MCF 10A (cell line): ENCODE data around the gene EME2. TPM values are rescaled to one million over a fixed set of nuclear protein-coding genes. Genes with fewer than 3 reads are reported as not detected.

ENCODE experiments used
- BruUV-seq: library from RNA; stranded (reverse); fragments of 400-500 nt; replicated peaks from 2 replicates; lab custom pipeline; 2021; lab: Mats Ljungman, UMichigan
- CTCF ChIA-PET: fragments of 300-600 bp; sonication (Branson Sonifier 250); formaldehyde crosslinking; extraction: SDS; loops from one replicate; lab custom pipeline; 2021; ENCODE audit warnings: antibody characterized with exemption, inconsistent platforms; lab: Yijun Ruan, JAX
- POLR2A ChIA-PET: fragments of 300-600, 350-650 bp; sonication (Branson Sonifier 250); formaldehyde crosslinking; extraction: SDS; loops from one replicate; lab custom pipeline; 2020; ENCODE audit warnings: antibody characterized with exemption, inconsistent platforms; lab: Yijun Ruan, JAX
- DNase-seq: peaks from one replicate; pipeline ENCODE4 v3.0.0-alpha.2; 2018; ENCODE audit not compliant: unreplicated experiment
- H3K27ac Mint-ChIP-seq: one replicate; pipeline ENCODE4 v1.8.0; 2022; ENCODE audit warnings: mild to moderate bottlenecking, low read depth, mixed read lengths; ENCODE audit not compliant: unreplicated experiment
- H3K27me3 Mint-ChIP-seq: one replicate; pipeline ENCODE4 v1.8.0; 2022; ENCODE audit warnings: mixed read lengths; ENCODE audit not compliant: insufficient read depth, unreplicated experiment
- H3K36me3 Mint-ChIP-seq: one replicate; pipeline ENCODE4 v1.8.0; 2022; ENCODE audit warnings: mild to moderate bottlenecking, moderate library complexity, mixed read lengths; ENCODE audit not compliant: insufficient read depth, unreplicated experiment
- H3K4me1 Mint-ChIP-seq: one replicate; pipeline ENCODE4 v1.8.0; 2022; ENCODE audit warnings: mixed read lengths; ENCODE audit not compliant: insufficient read depth, unreplicated experiment
- H3K4me3 Mint-ChIP-seq: one replicate; pipeline ENCODE4 v1.8.0; 2022; ENCODE audit warnings: mild to moderate bottlenecking, moderate library complexity, mixed read lengths; ENCODE audit not compliant: unreplicated experiment
- H3K9me3 Mint-ChIP-seq: one replicate; pipeline ENCODE4 v1.8.0; 2022; ENCODE audit warnings: mixed read lengths; ENCODE audit not compliant: unreplicated experiment
- CTCF ChIP-seq: fragments of 200-600 bp; IDR thresholded peaks from one replicate; pipeline ENCODE4 v1.8.0; 2022; ENCODE audit warnings: antibody characterized with exemption, mild to moderate bottlenecking; ENCODE audit not compliant: unreplicated experiment
- intact Hi-C: fragments of 100-400 bp; cut with micrococcal nuclease; formaldehyde crosslinking; loops from 2 replicates; pipeline ENCODE4 v1.14.1; 2022
- total RNA-seq: library from RNA; stranded (reverse); gene quantifications from 2 replicates; pipeline ENCODE4 v1.2.3, GENCODE V29; 2022

The EME2 gene
- total RNA-seq, 1 experiment from 2014 or later, result 20.6 TPM

DNA sequence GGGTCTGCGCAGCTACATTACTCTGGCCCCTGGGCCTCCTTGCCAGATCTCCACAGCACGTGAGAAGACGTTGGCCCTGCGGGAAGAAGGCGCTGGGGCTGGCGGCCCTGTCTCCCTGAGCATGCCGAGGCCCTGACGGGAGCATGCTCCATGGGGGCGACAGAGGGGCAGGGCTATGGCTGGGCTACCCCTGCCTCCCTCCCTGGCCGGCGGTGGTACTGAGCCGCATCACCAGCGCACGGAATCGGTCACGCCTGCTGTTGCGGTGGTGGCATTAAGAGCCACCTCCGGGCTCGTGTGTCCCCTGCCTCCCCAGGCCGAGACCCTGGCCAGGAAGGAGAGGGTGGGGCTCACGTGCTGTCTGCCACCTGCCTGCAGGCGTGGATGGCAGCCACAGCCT is 38.5 kb upstream of the EME2 start:
- H3K27ac Mint-ChIP-seq, result no peak overlapping the region
- H3K27me3 Mint-ChIP-seq, result no peaks in the 10 kb centered on the region
- H3K4me1 Mint-ChIP-seq, result no peaks in the 10 kb centered on the region
- H3K4me3 Mint-ChIP-seq, result no peak overlapping the region
- POLR2A ChIA-PET, result no interaction called here
- BruUV-seq, result no TSS peak
- no peaks in the 10 kb centered on the region for H3K9me3 Mint-ChIP-seq
- TF ChIP-seq CTCF, result no peak
- intact Hi-C loops, result no loop called here
- no peak for DNase-seq
- H3K36me3 Mint-ChIP-seq, result peaks cover 33% of the 10 kb centered on the region
- CTCF ChIA-PET, result no interaction called here

- Mint-ChIP-seq H3K27me3 (no peaks in the 10 kb centered on the region), H3K4me3 (no peak overlapping the region), H3K36me3 (peaks cover 32% of the 10 kb centered on the region), H3K27ac (no peak overlapping the region), H3K4me1 (no peaks in the 10 kb centered on the region), H3K9me3 (no peaks in the 10 kb centered on the region)
- TF ChIP-seq CTCF, result no peak
- ChIA-PET CTCF (no interaction called here), POLR2A (no interaction called here)
- no TSS peak for BruUV-seq
- intact Hi-C loops, result no loop called here
- no peak for DNase-seq
Observed at GRCh38 chr16:1734816-1735215, 37.8 kb upstream of the EME2 start.

DNA sequence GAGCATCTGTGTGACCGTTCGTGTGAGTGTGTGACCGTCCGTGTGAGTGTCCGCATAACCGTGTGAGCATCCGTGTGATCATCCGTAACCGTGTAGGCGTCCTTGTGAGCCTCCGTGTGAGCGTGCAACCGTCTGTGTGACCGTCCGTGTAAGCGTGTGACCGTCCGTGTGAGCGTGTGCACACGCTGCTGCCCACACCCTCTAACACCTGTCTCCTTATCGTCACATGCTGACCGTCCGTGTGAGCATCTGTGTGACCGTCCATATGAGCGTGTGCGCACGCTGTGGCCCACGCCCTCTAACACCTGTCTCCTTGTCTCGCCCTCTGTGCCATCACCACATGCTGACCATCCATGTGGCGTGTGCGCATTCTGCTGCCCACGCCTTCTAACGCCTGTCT is 32.4 kb upstream of the EME2 start:
- no peak for DNase-seq
- ChIA-PET CTCF (no interaction called here), POLR2A (no interaction called here)
- BruUV-seq, result no TSS peak
- intact Hi-C loops, result no loop called here
- no peak overlapping the region for H3K27ac Mint-ChIP-seq
- peaks cover 14% of the 10 kb centered on the region for H3K4me1 Mint-ChIP-seq
- H3K9me3 Mint-ChIP-seq, result no peaks in the 10 kb centered on the region
- peaks cover 9% of the 10 kb centered on the region for H3K36me3 Mint-ChIP-seq
- H3K27me3 Mint-ChIP-seq, result no peaks in the 10 kb centered on the region
- H3K4me3 Mint-ChIP-seq, result no peak overlapping the region
- TF ChIP-seq CTCF, result no peak

DNA sequence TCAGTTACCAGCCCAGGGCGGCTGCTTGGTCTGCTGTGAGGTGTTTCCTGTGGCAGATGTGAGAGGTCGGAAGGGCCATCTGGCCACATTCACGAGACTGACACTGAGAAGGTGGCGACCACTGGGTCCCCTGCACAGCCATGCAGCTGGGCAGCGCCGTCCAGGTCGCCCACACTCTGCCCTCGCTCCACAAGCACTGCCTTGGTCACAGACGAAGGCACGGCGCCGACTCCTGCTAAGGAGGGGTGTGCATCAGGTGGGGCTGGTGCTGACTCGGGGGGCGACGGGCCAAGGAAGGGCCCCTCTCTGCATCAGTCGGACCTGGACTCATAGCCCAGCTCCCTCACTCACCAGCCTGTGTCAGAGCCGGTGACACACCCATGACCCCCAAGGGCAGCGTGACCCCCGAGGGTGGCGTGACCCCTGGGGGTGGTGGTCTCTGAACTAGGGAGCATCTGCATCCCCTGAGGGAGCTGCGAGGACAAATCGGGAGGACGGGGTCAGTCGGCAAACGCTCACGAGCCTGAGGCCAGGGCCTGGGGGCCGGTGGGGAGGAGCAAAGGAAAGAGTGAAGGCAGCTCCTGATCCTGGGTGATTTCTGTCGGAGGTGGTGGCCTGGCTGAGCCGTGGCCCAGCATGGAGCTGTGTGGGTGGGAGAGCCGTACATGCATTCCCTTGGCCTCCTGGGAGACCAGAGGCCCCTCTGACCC is 31.7 kb upstream of the EME2 start:
- Mint-ChIP-seq H3K9me3 (no peaks in the 10 kb centered on the region), H3K36me3 (peaks cover 16% of the 10 kb centered on the region), H3K4me1 (peaks cover 21% of the 10 kb centered on the region), H3K4me3 (no peak overlapping the region), H3K27ac (no peak overlapping the region), H3K27me3 (no peaks in the 10 kb centered on the region)
- TF ChIP-seq CTCF, result no peak
- BruUV-seq, result no TSS peak
- no peak for DNase-seq
- ChIA-PET POLR2A (no interaction called here), CTCF (no interaction called here)
- intact Hi-C loops, result no loop called here
